NB4 (cell line): Measurements from ENCODE around the gene GPR146.

Experiments used
- DNase-seq: peaks from one replicate; pipeline ENCODE4 v3.0.0; 2010; ENCODE audit warnings: low read depth
- H3K4me3 ChIP-seq: one replicate; pipeline ENCODE4 v1.5.1; 2011; ENCODE audit warnings: mild to moderate bottlenecking, low read depth, low read length, moderate library complexity
- CTCF ChIP-seq: IDR thresholded peaks from one replicate; pipeline ENCODE4 v1.5.1; 2012; ENCODE audit warnings: low read depth, low read length
- MYC ChIP-seq: IDR thresholded peaks from 2 replicates; pipeline ENCODE4 v1.6.1; 2011; ENCODE audit warnings: low read depth, low read length
- POLR2A ChIP-seq: IDR thresholded peaks from 2 replicates; pipeline ENCODE4 v1.6.1; 2011; ENCODE audit warnings: mild to moderate bottlenecking; ENCODE audit not compliant: insufficient read length; ENCODE audit errors: extremely low read depth
- TF ChIP-seq, protein P1 (sequence below): IDR thresholded peaks from 2 replicates; pipeline ENCODE4 v1.6.1; 2011; ENCODE audit warnings: low read depth, low read length

Gene GPR146

GRCh38 chr7:1094870-1095269 is 50.5 kb downstream of the GPR146 start:
- no peak overlapping the region for H3K4me3 ChIP-seq
- no peak for DNase-seq
- TF ChIP-seq CTCF = no peak
- no peak for TF ChIP-seq MYC
- no peak for TF ChIP-seq POLR2A
- TF ChIP-seq, protein P1, sequence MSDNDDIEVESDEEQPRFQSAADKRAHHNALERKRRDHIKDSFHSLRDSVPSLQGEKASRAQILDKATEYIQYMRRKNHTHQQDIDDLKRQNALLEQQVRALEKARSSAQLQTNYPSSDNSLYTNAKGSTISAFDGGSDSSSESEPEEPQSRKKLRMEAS = no peak

DNA sequence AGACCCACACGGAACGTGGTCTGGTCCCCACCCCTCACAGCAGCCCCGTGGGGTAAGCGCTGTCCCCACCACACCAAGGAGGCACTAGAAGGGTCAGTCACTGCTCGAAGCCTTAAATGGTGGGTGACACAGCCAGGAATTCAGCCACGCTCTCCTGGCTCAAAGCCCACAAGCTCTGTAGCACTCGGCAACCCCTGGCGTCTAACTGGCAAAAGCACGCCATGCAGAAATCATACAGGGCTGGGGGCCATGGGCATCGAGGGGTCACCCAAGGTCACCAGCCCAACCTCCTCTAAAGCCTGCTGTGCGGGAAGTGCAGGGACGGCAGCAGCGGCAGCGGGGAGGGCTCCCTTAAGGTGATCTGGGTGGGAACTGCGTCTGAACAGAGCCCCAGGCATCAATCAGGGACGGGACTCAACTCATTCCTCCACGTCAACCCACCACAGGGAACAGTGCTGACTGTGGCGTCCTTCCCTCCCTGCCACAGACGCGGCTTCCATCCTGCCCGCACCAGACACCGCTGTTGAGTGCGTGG is 51.3 kb downstream of the GPR146 start:
- TF ChIP-seq, protein P1 = no peak
- DNase-seq = no peak

DNA sequence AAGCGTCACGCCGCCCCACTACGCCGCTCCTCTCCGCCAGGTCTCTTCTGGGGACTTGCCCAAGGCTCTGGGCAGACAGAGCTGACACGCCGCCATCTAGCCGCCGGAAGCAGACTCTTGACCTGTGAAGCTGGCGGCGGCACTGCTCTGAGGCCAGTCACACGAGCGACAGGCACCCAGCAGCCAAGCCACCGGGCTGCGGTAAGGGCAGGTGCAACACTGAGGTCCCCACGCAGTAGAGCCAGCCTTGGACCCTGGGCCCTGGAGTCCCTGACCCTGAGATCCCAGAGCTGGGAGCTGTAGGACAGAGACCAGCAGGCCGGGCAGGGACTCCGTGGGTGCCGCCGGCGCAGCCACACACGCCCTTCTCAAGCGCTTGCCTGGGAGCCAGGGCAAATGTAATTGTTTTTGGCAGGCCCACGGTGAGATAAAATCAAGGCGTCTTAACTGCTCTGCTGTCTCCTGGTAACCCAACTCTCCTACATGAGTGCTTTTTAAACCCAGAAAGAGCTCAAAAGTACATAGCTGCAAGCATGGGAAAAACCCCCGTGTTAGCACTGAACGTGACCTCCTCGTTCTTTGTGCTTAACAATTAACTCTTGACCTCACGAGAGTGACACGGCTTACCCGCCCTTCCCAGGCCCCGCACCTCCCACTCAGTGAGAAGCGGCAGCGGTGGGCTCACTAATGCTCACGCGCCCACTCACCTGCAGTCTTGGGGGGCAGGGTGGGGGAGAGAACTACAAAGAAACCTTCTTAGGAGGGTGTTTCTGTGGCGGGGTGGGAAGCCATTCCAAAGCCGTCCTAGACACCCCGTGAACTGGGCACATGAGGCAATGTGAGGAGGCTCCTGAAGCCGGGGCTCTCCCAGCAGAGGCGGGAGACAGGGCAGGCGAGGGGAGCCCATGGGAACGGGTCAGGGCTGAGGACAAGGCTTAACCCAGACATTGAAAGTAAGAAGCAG is 52.1 kb downstream of the GPR146 start:
- no peak overlapping the region for H3K4me3 ChIP-seq
- TF ChIP-seq, protein P1 = no peak
- TF ChIP-seq CTCF (no peak), POLR2A (no peak), MYC (no peak)
- DNase-seq = no peak

More for the DNA sequence above, 51.3 kb downstream of the GPR146 start:
- no peak overlapping the region for H3K4me3 ChIP-seq

GRCh38 chr7:1097120-1097504 is 52.8 kb downstream of the GPR146 start:
- TF ChIP-seq, protein P1 = no peak
- TF ChIP-seq MYC (no peak), CTCF (no peak), POLR2A (no peak)
- no peak overlapping the region for H3K4me3 ChIP-seq
- no peak for DNase-seq

GRCh38 chr7:1098243-1099153 is 54.2 kb downstream of the GPR146 start:
- DNase-seq = no peak
- TF ChIP-seq, protein P1 = no peak
- TF ChIP-seq CTCF = no peak
- no peak for TF ChIP-seq MYC
- no peak for TF ChIP-seq POLR2A
- no peak overlapping the region for H3K4me3 ChIP-seq
